K562 (cell line): ENCODE results near the gene C1orf167. TPM values are rescaled to one million over a fixed set of nuclear protein-coding genes. Genes with fewer than 3 reads are reported as not detected.
A peak's percentile ranks its signal among the peaks of the same experiment; 100 is the strongest.

ENCODE experiments used
- ADNP ChIP-seq: fragments of 200-800 bp; sonication (Bioruptor generic); IDR thresholded peaks from 2 replicates; pipeline ENCODE4 v1.6.1; 2016; ENCODE audit warnings: missing genetic modification characterization, missing compliant biosample characterization
- CEBPB ChIP-seq: fragments of 450-650 bp; IDR thresholded peaks from 2 replicates; pipeline ENCODE4 v1.6.1; 2016; ENCODE audit warnings: missing genetic modification characterization, missing compliant biosample characterization
- CHD4 ChIP-seq: fragments of 200-600 bp; sonication (generic); IDR thresholded peaks from 3 replicates; pipeline ENCODE4 v1.6.1; 2012; ENCODE audit warnings: low read depth, mild to moderate bottlenecking, mixed read lengths, low read length, inconsistent platforms; ENCODE audit not compliant: insufficient read depth, insufficient replicate concordance, poor library complexity, severe bottlenecking
- CUX1 ChIP-seq: fragments of 200-800 bp; sonication (Bioruptor generic); IDR thresholded peaks from 2 replicates; pipeline ENCODE4 v1.6.1; 2016; ENCODE audit warnings: missing genetic modification characterization, missing compliant biosample characterization
- ETS1 ChIP-seq: conservative IDR thresholded peaks from 2 replicates; pipeline ENCODE4 v1.6.1; 2011; ENCODE audit warnings: low read depth, mild to moderate bottlenecking, low read length; ENCODE audit not compliant: control insufficient read depth
- ETV1 ChIP-seq: fragments of 450-650 bp; conservative IDR thresholded peaks from 2 replicates; pipeline ENCODE4 v1.6.1; 2016; ENCODE audit warnings: missing genetic modification characterization, control low read depth, low read depth, missing compliant biosample characterization
- HDAC6 ChIP-seq: IDR thresholded peaks from 2 replicates; pipeline ENCODE4 v1.6.1; 2012; ENCODE audit warnings: low read depth, mild to moderate bottlenecking, control low read depth, inconsistent platforms, low read length, moderate library complexity
- MEF2A ChIP-seq: IDR thresholded peaks from 2 replicates; pipeline ENCODE4 v1.6.1; 2011; ENCODE audit warnings: low read depth, mild to moderate bottlenecking, low read length, moderate library complexity; ENCODE audit not compliant: control insufficient read depth
- NCOR1 ChIP-seq: fragments of 450-650 bp; IDR thresholded peaks from 2 replicates; pipeline ENCODE4 v1.6.1; 2016; ENCODE audit warnings: mild to moderate bottlenecking, moderate library complexity
- OTX1 ChIP-seq: fragments of 450-650 bp; formaldehyde crosslinking; IDR thresholded peaks from 2 replicates; pipeline ENCODE4 v1.4.0; 2022; ENCODE audit warnings: mild to moderate bottlenecking
- SREBF2 ChIP-seq: sonication (generic); formaldehyde crosslinking; IDR thresholded peaks from 2 replicates; pipeline ENCODE4 v1.4.0; 2020; ENCODE audit warnings: mild to moderate bottlenecking, missing genetic modification reagents
- SRSF9 ChIP-seq: fragments of 200-400 bp; formaldehyde crosslinking; IDR thresholded peaks from 2 replicates; pipeline ENCODE4 v1.6.1; 2017; ENCODE audit warnings: low read depth, low read length, borderline replicate concordance
- THRB ChIP-seq: fragments of 450-650 bp; formaldehyde crosslinking; conservative IDR thresholded peaks from 2 replicates; pipeline ENCODE4 v1.4.0; 2022; ENCODE audit warnings: mild to moderate bottlenecking, missing genetic modification characterization
- TOE1 ChIP-seq, 2 experiments: fragments of 450-650 bp in 1 of 2; sonication (generic) in 1 of 2; formaldehyde crosslinking in 1 of 2; IDR thresholded peaks; 2 replicates each; pipeline versions ENCODE4 v1.7.1 to v1.8.0; 2016 to 2022; ENCODE audit warnings: borderline replicate concordance in 2 of 2, mild to moderate bottlenecking in 2 of 2, antibody characterized with exemption in 1 of 2, inconsistent platforms in 1 of 2, low read depth in 1 of 2, missing genetic modification reagents in 1 of 2, moderate library complexity in 1 of 2
- ZBTB17 ChIP-seq: fragments of 450-650 bp; formaldehyde crosslinking; IDR thresholded peaks from 2 replicates; pipeline ENCODE4 v1.4.0; 2020; ENCODE audit warnings: mild to moderate bottlenecking
- ZKSCAN8 ChIP-seq: fragments of 200-800 bp; sonication (Bioruptor generic); IDR thresholded peaks from 2 replicates; pipeline ENCODE4 v1.6.1; 2016; ENCODE audit warnings: missing genetic modification characterization, missing compliant biosample characterization
- ZNF174 ChIP-seq: fragments of 250-450 bp; sonication (Bioruptor Pico); IDR thresholded peaks from 2 replicates; pipeline ENCODE4 v1.4.0; 2020; ENCODE audit warnings: mild to moderate bottlenecking
- polyA plus RNA-seq, 8 experiments: library from polyadenylated mRNA; depleted of rRNA in 4 of 8; stranded (reverse) in 5 of 8; unstranded in 3 of 8; fragments of >200 nt; fragmentation: Nextera tagmentation in 2 of 8; fragmentation: Illumina TruSeq in 1 of 8; extraction: Ambion mirVana in 2 of 8; extraction: Trizol in 1 of 8; gene quantifications; 2 replicates each; pipeline versions ENCODE4 v1.2.1 to v1.2.3, GENCODE V29; 2011 to 2014; ENCODE audit warnings: inconsistent platforms in 1 of 8, missing spikeins in 1 of 8
- total RNA-seq, 7 experiments: library from RNA; depleted of rRNA in 6 of 7; stranded (reverse); fragments of >200 nt in 6 of 7; fragmentation: Illumina TruSeq in 2 of 7; extraction: Trizol in 2 of 7; gene quantifications; 2 replicates each; pipeline versions ENCODE4 v1.2.1 to v1.2.3, GENCODE V29; 2011 to 2021; ENCODE audit warnings: low replicate concordance in 1 of 7

Gene C1orf167
- total and polyA plus RNA-seq, 9 of the 15 experiments (the other 6 are each of a cell fraction or from before 2014, with no cell fraction given): 0.22 to 0.86 (median 0.31) TPM; not detected in 2

GRCh38 chr1:11838349-11839272, 76.6 kb downstream of the C1orf167 start (continued):
- no peak for TF ChIP-seq ETV1 (tag)
- TF ChIP-seq THRB (CRISPR knock-in tag): no peak
- TF ChIP-seq ADNP (tag): no peak
- no peak for TF ChIP-seq ZKSCAN8
- no peak for TF ChIP-seq CHD4
- no peak for TF ChIP-seq OTX1
- 0 out of 2 replicates have a peak, but pooled peaks have one; percentile 63 for TF ChIP-seq ZBTB17 (CRISPR knock-in tag)
- no peak for TF ChIP-seq SRSF9
- TF ChIP-seq CUX1 (CRISPR knock-in tag): no peak
- no peak for TF ChIP-seq MEF2A
- 0 out of 2 replicates have a peak, but pooled peaks have one; percentile 39 for TF ChIP-seq TOE1 (IDR thresholded peaks at IDR 0.05; ENCODE audit: borderline replicate concordance)
- TF ChIP-seq TOE1 (CRISPR knock-in tag; IDR thresholded peaks at IDR 0.05; ENCODE audit: borderline replicate concordance, low read depth): peak; percentile 89; the same call in 1 of the 2 replicates
- TF ChIP-seq NCOR1: 0 out of 2 replicates have a peak, but pooled peaks have one; percentile 19
- TF ChIP-seq SREBF2 (CRISPR knock-in tag): no peak
- TF ChIP-seq ETS1: no peak
- no peak for TF ChIP-seq HDAC6
- TF ChIP-seq CEBPB (tag): no peak
- no peak for TF ChIP-seq ZNF174
